ENCODE measurements around the gene FAM72D. TPM values are rescaled to one million over a fixed set of nuclear protein-coding genes. Genes with fewer than 3 reads are reported as not detected.
"Not testable (repeated sequence)": the region's sequence is repeated elsewhere in the genome, so short reads cannot be mapped to it uniquely, and the experiment has no call there.

The FAM72D gene
- total RNA-seq: not detected
- long read RNA-seq: 0 reads

DNA sequence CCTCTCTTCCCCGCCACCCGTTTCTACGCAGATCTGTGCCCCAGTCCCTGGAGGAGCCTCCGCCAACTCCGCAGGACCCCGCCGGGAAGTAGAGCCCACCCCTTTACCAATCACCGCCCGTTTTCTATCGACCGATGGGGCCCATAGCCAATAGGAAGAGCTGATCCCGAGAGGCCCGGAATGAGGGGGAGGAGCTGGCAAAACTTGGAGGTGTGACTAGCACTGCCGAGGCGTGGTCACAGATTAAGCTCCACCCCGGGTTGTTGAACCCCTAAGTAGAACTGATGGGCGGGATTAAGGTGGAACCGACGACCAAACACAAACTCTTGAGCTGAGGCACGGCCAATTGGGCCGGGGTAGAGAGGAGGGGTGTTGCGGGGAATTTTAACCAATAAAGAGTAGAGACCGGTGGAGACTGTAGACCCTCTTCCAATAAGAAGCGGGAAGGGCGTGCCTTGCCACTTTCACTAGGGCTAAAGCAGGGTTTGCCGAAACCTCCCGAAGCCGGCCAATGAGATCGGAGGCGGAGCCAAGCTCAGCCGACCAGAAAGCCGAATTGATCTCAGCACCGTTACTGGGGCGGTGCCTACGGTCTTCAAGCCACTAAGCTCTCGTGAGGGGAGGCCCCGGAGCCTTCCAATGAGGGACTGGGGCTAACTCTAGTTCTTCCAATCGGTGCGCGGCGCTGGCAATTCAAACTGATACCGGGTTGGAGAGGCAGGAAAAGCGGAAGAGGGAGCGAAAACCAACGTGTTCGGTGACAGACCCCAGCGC, at the start of gene FAM72D, which contains the start of gene SRGAP2B:
Gene FAM72D, plus strand, starts transcription at position 691 of the 774 bp plus-strand sequence. CDS start 874 bp downstream, outside the sequence.
Gene SRGAP2B, minus strand, starts transcription at position 45 of the 774 bp plus-strand sequence. CDS start 2,427 bp downstream, outside the sequence.
- intact Hi-C loops (cut with DNase I); DNase-seq (ENCODE audit: missing footprints): not testable (repeated sequence)
- ATAC-seq: peak; percentile 92

DNA sequence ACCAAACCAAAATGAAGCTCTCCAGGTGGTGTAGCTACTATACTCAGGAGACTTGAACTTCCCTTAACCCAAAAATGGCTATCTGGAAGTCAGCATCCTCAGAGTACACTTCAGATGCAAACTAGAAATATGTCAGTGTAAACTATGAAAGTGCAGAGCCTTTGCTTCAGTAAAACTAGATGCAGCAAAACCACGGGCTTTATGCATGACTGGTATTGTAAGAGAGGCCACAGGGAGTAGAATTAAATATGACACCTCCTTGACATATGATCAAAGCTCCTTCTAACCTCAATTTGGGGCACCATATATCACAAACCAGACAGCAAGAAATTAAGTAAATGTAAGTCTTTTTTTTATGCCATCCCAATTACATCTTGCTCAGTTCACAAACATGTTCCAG, 48.2 kb upstream of the FAM72D start:
- ATAC-seq; DNase-seq (ENCODE audit: missing footprints); intact Hi-C loops (cut with DNase I): not testable (repeated sequence)

DNA sequence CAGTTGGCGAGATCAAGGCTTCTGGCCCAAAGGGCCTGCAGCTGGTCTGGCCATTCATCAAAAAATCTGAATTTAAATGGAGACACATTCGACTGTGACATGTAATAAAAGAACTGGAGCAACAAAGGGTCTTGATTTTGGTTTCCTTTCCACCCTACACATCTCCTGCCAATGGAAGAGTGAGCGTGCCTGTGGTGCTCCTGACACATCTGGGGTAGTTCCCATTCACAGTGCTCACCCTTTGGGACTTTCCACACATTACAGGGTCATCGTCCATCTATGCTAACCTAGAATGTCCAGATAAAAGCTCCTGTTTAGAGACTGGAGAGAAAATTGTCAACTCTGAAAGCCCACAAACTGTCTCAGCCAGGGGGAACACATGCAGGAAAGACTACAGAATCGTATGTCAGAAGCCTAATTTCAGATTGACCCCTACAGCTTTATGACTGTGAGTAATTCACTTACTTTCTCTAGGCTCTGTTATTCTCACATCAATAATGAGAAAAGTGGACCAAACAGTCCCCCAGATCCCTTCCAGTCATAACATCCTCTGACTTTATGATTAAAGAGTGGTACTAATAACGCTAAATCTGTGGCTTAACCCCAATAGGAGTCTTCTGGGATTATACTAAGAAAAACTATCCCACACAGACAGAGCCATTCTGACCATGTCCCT, 47.5 kb upstream of the FAM72D start:
- intact Hi-C loops (cut with DNase I); ATAC-seq; DNase-seq (ENCODE audit: missing footprints): not testable (repeated sequence)

DNA sequence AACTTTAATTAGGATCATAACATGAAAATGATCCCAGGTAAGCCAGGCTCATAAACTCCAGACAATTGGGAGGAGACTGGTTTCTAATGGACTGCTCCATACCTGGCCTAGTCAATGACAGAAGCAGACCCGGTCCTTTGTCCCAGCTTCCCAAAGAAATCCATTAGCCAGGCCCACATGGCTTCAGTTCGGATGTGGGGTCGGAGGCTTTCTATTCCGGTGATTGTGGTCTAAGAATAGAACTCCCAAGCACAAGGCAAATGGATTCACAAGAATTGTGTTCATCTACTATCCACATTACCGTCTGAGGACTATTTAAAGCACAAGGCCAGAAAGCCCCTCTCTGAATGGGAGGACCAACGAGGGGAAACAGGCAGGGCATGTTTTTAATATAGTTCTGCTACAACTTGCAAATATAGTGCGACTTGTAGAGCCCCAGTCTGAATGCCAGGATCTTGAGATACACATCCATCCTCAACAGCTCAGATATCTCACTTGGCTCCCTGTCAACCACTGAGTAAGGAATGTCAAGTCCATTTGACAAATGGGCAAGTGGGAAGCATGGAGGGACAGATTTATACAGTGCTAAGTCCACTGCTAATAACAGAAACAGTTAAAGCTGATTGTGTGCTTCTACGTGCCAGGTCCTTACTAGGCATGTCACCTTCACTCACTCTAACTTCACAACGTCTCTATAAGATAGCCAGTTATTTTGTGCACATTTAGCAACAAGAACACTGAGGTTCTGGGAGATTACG, 43.6 kb upstream of the FAM72D start:
- intact Hi-C loops (cut with DNase I): not testable (repeated sequence)
- peak; percentile 47 for ATAC-seq

DNA sequence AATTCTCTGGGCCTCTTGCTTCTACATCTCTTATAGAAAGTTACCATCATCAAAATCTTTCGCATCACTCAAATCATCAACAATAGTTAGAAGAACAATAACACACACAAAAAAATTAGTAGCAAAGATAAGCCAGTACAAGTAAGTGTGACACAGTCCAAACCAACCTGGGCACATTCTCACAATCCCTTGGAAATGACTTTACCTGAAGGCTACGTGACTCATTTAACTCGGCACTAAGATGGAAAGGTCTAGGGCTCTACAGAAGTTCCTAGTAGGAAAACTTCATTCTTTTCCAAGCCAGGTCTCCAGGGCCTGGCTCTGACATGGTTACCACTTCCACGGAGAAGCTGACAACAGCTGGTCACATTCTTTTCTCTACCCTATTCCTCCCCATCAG, 42.3 kb upstream of the FAM72D start:
- intact Hi-C loops (cut with DNase I); DNase-seq (ENCODE audit: missing footprints); ATAC-seq: not testable (repeated sequence)

More for the DNA sequence above, 43.6 kb upstream of the FAM72D start:
- DNase-seq (ENCODE audit: missing footprints): not testable (repeated sequence)

DNA sequence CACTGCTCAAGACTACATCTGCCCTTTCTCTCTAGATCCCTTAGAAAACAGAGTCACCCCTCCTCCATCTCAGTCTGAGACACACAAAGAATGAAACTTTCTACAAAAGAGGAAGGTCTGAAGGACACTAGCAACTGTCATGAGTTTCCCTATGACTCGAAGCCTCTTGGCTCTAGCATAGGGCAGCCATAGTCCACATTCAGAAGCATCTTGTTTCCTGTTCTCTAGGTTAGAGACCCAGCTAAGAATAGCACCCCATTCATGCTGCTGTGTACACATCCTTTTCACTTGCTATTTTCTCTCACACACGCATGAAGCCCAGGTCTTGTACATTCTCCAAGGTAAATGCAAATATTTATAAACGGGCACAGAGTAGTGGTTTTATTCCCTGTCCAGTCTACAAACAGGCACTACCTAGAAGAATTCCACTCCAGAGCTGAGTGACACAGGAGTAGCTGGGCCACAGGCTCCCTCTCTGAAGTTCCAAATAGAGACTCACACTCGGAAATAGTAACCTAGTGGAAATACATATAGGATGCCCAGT, 40.5 kb upstream of the FAM72D start:
- DNase-seq (ENCODE audit: missing footprints); intact Hi-C loops (cut with DNase I): not testable (repeated sequence)
- peak; percentile 79 for ATAC-seq

DNA sequence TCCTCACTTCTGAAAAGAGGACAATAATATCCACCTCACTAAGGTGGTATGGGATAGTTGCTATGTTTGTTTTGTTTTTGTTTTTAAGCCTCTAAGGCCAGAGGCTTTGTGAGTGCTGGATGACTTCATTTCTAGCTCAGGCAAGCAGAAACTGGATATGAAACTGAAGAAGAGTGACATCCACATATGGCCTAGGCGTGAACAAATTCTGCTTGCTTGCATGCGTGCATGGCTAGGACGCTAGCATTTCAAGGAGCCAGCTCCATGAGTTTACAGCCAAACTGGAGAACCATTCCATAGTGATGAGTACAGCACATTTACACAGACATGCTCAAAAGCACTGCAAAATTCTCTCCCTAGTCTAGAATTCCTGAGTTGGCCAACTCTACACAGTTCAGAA, 37.6 kb upstream of the FAM72D start:
- ATAC-seq; intact Hi-C loops (cut with DNase I); DNase-seq (ENCODE audit: missing footprints): not testable (repeated sequence)

DNA sequence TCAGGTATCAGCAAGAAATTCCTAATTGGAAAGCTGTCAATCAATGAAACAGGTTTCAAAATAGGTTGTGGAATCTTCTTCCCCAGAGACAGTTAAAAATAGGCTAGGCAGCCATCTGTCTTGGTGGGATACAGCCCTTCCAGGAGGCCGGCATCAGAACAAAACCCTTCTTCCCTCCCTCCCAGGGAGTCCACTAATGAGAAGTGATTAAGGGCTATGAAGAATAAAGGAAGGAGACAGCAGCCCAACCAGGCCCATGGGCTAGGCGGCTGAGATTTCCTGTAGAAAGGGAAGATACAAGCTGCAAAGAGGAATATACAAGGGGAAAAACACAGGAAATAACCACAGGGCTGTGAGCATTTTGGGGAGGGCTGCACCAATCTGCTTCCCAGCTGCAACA, 32.5 kb upstream of the FAM72D start:
- DNase-seq (ENCODE audit: missing footprints); ATAC-seq; intact Hi-C loops (cut with DNase I): not testable (repeated sequence)

DNA sequence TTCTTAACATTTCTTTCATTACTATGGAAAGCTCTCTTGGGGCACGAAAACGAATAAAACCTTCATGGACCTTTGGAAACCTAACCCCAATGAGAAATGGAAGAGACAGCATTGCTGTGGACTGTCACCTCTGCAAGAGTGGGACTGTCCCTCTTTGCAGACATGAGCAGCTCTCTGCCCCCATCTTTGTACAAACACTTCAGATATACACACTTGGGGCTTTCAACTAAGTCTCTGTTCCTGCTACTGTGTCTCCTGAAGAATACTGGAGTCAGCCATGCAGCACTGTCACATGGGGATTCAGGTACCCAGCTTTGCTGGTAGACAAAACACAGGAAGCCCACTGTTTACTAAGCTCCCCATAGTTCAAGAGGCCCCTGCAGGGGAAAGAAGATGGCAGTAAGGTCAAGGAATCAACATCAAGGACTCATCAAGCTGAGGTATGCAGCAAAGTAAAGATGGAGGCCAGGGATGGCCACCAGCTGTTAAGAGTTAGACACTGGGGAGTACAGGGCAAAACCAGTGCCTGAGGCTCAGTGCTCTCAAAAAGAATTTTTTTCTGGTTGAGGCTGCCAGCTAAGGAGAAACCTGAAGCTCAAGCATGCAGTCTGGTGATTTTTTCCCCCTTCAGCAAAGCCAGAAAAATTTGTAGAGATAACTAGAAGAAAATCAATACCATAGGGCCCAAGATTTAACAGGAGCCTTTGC, 31.7 kb upstream of the FAM72D start:
- DNase-seq (ENCODE audit: missing footprints); intact Hi-C loops (cut with DNase I); ATAC-seq: not testable (repeated sequence)

DNA sequence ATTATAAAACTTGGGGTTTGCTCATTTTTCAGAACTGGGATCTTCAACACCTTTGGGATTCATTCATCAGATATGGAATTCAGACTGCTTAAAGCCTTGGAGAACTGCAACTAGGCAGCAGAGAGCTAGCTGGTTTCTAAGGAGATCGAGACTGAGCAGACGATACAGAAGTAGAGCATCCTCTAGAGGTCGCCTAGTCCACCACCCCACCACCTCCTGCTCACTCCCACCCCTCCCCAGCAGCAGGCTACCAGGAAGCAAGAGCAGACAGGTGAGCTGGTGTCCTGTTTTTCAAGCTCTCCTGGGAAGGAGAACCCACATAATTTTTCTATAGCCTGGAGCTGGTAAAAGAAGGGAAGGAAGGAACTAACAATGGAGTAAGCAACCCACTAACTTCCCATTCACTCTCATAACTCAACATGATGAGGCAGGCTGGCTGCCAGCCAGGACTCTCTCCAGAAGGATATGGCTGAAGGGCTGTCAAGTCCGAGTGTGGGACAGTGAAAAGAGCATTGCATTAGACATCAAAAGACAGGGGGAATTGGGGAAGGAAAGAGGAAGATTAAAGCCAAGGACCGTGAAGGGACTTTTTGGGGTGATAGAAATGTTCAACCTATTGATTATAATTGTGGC, 30.5 kb upstream of the FAM72D start:
- peak; percentile 54 for ATAC-seq
- DNase-seq (ENCODE audit: missing footprints); intact Hi-C loops (cut with DNase I): not testable (repeated sequence)

DNA sequence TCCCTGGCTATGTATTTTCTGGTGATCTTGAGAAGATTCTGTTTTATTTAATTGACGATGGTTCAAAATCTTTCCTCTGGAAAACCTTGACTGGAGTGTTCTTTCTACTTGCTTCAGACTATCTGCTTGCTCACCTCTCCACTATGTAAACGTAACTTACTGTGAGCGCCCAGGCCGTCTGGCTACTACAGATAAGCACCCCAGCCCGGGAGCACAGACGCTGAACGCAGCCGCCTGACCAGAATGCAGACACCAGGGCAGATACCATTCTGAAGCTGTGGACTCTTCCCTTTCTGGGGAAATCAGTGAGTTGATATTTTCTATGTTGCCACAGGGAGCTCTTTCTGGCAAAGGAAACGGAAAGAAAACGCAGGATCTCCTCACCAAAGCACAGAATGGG, 29.3 kb upstream of the FAM72D start:
- ATAC-seq; intact Hi-C loops (cut with DNase I); DNase-seq (ENCODE audit: missing footprints): not testable (repeated sequence)

DNA sequence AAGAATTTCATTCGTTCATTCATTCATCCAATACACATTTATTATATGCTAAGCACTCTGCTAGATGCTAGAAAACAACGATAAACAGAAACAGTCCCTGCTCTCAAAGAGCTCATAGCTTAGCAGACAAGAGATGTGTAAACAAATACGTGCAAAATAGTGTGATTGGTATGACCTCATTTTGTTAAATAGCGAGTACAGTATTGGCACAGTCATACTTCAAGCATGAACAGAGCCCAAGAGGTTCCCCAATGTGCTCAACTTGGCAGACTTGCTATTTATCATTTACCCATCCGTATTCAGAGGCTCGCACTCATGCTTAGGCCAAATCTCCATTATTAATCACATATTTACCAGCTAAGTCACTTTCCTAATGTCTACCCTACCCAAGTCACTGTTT, 24.2 kb upstream of the FAM72D start:
- DNase-seq (ENCODE audit: missing footprints); ATAC-seq; intact Hi-C loops (cut with DNase I): not testable (repeated sequence)

DNA sequence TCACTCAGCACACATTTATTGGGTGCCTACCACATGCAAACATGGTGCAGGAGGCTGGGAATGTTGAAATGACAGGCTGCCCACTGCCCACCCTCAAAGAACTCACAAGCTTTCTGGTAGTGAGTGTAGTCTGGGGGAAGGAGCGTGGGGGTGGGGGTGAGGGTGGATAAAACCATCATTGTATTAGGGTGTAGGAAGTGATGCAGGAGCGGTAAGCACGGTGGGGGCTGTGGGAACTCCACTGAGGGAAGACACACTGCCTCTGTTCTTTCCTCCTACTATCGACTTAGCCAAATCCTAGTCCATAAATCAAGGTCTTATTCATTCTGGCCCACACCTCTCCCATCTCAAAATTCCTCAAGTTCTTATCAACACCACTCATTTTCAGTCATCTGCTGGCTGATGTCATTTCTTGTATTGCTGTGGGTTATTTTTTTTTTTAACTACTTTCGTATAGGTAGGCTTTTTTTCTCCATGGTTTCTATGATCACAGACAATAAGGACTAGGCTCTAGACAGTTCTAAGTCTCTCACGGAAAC, 21.7 kb upstream of the FAM72D start:
- intact Hi-C loops (cut with DNase I); DNase-seq (ENCODE audit: missing footprints); ATAC-seq: not testable (repeated sequence)

DNA sequence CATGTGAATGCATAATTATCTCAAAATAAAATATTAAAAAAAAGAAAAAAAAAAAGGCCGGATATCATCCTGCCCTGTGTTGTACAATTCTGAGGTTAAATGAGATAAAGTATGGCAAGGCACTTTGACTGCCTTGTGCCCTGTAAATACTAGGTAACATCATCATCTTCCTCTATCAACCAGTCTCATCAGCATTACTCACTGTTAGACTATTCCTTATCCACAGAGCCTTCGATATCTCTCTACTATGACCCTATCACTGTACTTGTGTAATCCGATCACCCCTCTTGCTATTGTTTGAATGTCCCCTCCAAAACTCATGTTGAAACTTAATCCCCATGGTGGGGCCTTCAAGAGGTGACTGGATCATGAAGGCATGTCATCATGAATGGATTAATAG, 18.9 kb upstream of the FAM72D start:
- DNase-seq (ENCODE audit: missing footprints); intact Hi-C loops (cut with DNase I); ATAC-seq: not testable (repeated sequence)

DNA sequence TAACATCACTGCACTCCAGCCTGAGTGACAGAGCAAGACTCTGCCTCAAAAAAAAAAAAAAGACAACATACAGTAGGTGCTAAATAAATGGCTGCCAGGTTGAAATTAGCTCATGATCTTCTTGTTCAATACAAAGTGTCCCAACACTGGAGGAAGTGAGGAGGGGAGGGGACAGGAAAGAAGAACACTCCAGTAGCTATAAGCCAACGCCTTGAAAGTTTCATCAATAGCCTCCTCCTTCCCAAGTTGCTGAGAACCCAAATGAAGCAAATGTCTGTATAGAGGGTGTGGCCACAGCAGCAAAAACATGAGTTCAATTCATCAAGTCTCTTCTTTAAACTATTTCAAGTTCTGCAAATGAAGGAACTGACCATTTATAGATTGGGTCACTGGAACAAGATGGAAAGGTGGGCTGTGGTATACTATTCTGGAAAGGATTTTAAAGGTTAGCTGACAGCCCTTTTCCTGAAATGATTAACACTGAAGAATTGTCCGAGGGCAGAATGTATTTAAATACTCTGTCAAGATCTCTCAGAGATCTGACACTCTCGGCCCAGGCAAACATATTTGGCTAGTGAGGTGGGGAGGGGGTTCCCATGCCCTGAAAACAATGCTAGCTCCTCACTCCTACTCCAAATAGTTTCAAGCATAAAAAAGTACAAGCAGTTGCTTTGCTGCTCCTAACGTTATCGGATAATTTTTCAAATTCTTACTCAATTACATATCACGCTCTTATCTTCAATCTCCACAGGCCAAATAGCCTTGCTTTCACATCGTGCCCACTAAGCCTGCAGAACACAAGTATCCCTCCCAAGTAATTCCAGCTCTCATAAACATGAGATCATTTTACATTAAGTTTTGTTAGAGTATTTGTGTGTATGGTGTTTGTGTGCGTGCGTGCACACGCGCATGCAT, 17.6 kb upstream of the FAM72D start:
- intact Hi-C loops (cut with DNase I); DNase-seq (ENCODE audit: missing footprints): not testable (repeated sequence)
- ATAC-seq: peak; percentile 75

DNA sequence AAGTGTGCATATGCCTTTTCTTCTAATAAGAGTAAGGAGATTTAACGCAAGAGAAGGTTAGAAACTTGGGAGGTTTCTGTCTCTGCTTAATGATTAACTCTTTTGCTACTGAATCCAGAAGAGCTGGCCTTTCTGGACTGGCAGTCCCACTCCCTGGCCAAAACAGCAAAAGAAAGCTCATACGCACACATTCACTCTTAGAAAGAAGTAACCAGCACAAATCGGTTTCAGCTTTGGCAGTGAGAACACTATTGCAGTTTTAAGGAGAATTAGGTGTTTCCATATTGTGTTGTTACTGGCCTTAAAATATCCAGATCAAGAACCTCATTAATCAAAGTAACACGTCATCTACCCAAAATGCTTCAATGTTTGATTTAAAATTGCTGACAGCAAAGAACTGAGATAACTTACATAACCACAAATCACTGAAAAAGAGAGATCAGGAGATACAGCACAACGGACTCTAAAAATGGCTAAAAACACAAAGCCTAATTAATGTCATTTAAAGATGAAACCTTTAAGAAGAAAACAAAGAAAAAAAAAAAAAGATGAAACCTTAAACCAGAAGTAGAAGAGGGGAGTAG, 16.9 kb upstream of the FAM72D start:
- intact Hi-C loops (cut with DNase I); DNase-seq (ENCODE audit: missing footprints); ATAC-seq: not testable (repeated sequence)
